ENCODE data around the gene HOXC9.
A peak's percentile ranks its signal among the peaks of the same experiment; 100 is the strongest.

Gene HOXC9

GRCh38 chr12:53976172-53976822 is 23.7 kb upstream of the HOXC9 start:
- DNase-seq = peak; percentile 84

- no peak for DNase-seq
Observed at GRCh38 chr12:53976823-53977595, 23.0 kb upstream of the HOXC9 start.

DNA sequence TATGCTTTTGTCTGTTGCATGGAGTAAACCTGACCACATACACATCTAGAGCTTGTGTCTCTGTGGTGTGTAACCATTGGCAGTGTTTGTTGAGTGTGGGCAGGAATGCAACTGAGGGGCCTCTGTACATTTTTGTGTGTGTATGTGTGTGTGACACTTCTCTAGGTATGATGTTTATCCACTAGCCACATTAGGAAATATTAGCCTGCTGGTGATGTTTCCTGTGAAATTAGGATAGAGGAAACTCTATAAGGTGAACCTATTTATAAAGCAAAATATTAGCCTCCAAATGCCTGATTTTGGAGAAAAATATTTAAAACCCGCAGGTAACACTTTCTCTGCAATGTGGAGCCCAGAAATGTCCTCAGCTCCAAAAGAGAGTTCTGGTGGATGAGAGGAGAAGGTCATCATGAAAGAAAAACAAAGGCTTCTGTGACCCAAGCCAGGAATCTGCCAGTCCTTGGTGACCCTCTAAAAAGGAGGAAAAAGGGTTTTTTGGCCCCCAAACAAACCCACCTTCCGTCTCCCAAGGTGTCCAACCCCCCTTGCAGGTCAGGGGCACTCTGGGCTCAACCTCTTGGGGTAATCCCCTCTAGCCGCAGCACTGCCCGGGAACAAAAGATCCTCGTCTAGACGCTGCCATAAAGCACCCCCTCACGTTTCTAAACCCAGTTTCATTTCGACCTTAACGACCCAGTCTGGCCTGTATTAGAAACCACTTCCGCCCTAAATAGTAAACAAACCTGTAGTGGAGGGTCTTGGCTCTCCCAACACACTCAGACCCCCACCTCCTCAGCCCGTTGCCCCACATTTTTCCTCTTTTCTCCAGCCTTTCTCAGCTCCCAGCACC is 22.1 kb upstream of the HOXC9 start:
- no peak for DNase-seq

- no peak for DNase-seq
Observed at GRCh38 chr12:53978477-53979356, 21.2 kb upstream of the HOXC9 start.

DNA sequence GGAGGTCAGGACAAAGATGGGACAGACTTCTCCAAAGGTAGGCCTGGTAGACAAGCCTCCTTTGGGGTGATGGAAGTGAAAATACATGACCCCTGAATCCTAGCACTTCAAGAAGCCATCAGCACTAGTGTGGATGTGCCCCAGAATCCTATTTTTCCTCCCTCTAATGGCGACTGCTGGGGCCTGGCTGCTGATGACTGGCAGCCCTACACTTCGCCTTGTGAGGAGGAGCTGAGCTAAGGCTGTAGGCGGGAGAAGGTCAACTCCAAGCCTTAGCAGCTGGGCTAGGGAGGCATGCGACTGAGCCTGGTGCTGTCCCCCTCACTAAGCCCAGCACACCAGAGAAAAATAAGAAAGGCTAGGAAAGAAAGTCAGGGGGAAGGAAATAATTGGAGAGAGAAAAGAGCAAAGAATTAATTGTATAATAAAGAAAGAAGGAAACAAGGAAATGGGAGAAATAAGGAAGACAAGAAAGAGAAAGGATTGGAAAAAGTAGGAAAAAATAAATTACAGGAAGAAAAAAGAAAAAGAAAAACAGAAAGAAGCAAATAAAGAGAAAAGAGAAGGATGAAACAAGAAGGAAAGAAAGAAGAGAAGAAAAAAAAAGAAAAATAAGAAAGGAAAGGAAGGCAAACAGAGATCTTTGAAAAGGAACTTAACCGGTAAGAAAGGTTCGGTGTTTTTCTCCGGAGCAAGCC is 19.7 kb upstream of the HOXC9 start:
- no peak for DNase-seq

- DNase-seq = no peak
Observed at GRCh38 chr12:53980802-53981496, 19.0 kb upstream of the HOXC9 start.

DNA sequence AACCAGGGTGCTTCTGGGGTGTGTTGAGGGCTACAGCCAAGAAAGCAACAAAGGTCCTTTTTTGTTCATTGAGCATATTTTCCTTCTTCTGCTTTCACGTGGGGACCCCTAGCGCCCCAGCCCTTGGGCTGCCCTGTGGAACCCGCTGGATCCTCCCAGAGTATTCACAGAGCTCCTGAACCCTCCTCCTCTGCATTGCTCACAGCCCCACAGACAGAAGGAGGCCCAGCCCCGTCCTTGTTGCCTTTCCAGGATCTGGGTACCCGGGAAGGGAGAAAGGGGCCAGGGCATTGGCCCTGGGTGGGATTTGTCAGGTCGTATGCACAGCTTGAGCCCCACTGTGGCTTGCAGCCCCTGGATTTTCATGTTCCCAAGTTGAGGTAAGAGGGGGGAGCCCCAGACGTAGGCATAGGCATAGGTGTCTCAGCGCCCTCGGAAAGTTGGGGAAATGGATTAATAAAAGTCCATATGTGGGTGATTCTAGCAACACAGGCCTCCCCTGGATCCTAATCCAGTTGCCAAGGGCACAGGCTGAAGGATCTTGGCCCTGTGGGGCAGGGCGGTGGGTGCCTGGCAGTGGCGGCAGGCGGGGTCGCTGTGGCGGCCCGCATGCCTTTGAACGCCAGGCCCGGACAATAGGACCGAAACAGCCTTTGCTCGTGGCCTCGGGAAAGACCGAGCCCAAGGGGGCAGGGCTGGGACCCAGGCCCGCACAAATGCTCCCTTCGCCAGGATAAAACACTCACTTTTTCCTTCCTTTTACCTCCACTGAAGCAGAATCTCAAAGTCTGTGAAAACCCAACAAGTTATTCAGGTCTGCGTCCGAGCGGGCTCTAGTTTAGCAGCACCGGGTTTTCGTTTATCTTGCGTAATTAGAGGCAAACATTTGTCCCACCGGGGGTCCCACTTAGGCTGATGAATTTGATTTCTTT is 18.1 kb upstream of the HOXC9 start:
- DNase-seq = no peak

DNA sequence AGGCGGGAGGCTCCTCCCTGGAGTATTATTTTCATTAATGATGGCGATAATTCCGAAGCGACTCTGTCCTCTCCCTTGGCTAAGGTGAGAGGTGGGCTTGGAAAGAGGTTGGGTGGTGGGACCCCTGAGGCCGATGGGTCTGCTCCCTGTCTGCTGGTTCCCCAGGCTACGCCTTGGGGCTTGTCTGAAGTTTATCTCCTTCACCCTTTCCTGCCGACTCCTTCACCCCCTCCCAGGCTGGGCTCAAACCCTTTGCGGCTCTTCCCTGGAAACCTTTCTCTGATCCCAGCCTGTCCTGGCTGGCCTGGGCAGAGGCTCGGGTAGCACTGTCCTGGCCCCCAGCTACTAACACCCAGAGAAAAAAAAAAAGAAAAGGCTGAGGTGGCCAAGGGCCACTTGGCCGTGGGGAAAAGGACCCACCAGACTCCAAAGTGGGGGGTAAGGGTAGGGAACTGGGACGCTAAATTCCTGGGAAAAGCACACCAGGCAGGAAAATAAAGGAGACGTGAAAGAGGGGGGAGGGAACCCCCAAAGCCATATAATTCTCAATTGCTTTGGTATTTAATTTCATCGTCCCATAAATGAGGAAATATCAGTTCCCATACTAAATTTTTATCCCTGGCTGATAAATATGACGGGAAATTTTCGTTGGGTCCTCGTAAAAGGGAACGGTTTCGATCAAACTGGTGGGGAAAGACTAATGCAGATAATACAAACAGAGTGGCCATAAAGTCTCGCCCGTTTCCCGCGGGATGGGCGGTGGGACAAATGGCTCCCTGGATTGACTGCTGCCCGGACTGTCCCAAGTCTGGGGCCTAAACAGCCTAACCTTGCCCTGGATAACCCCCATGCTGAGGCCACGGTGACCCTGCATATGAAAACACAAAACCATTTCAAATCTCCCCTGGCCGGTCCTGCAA is 17.1 kb upstream of the HOXC9 start:
- DNase-seq = no peak

GRCh38 chr12:53983568-53983949 is 16.4 kb upstream of the HOXC9 start:
- no peak for DNase-seq

GRCh38 chr12:53983950-53984572 is 15.9 kb upstream of the HOXC9 start:
- DNase-seq = no peak

DNA sequence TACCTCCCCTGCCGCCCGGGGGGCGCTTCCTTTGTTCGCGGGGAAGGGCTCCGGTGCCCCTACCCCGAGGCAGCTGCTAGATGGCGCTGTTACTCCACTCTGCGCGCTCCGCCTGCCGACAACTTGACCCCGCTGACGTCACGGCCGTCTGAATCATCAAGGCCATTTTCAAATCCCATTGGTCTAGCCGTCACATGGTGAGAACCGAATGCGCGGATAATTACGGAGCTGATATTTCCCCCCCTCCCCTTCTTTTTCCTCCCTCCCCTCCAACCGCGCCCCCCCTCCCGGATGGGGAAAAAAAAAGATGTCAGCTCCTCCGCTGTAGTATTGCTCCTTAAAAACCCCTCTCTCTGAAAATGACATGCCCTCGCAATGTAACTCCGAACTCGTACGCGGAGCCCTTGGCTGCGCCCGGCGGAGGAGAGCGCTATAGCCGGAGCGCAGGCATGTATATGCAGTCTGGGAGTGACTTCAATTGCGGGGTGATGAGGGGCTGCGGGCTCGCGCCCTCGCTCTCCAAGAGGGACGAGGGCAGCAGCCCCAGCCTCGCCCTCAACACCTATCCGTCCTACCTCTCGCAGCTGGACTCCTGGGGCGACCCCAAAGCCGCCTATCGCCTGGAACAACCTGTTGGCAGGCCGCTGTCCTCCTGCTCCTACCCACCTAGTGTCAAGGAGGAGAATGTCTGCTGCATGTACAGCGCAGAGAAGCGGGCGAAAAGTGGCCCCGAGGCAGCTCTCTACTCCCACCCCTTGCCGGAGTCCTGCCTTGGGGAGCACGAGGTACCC is 14.9 kb upstream of the HOXC9 start, which contains the start of gene HOXC10:
TSS of gene HOXC10 (plus strand) at position 246 of the 791 bp plus-strand sequence. CDS start at position 360, 114 bp downstream.
- peak; percentile 98 for DNase-seq

DNA sequence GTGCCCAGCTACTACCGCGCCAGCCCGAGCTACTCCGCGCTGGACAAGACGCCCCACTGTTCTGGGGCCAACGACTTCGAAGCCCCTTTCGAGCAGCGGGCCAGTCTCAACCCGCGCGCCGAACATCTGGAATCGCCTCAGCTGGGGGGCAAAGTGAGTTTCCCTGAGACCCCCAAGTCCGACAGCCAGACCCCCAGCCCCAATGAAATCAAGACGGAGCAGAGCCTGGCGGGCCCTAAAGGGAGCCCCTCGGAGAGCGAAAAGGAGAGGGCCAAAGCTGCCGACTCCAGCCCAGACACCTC is 14.3 kb upstream of the HOXC9 start:
- no peak for DNase-seq

DNA sequence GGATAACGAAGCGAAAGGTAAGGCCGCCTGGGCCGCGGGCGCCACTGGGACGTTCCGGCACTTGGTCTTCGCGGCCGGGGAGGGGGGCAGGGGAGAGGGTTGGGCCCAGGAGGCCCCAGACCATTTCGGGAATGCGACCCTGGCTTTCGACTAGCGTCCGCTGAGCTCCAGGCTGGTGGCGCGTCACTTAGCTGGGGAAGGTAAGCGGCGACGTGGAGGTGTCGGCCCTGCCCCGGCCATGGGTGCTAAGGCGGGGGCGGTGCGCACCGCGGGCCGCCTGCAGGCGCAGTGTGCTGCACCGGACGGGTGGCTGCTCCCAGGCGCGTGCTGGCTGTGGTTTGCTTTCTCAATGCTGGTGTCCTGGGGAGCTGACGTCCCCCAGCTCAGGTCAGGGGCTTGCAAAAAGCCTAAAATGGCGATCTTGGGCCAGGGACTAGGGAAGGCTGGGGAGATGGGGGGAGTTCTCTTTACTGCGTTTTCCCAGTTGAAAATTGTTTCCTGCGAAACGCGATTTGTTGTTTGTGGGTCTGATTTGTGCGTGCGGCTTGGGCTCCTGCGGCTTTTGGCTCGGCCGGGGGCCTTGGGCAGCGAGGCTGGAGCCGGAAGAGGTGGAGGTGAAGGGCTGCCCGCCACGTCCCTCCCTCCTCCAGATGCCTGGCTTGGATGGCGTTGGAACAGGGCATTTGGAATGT is 13.8 kb upstream of the HOXC9 start:
- no peak for DNase-seq

DNA sequence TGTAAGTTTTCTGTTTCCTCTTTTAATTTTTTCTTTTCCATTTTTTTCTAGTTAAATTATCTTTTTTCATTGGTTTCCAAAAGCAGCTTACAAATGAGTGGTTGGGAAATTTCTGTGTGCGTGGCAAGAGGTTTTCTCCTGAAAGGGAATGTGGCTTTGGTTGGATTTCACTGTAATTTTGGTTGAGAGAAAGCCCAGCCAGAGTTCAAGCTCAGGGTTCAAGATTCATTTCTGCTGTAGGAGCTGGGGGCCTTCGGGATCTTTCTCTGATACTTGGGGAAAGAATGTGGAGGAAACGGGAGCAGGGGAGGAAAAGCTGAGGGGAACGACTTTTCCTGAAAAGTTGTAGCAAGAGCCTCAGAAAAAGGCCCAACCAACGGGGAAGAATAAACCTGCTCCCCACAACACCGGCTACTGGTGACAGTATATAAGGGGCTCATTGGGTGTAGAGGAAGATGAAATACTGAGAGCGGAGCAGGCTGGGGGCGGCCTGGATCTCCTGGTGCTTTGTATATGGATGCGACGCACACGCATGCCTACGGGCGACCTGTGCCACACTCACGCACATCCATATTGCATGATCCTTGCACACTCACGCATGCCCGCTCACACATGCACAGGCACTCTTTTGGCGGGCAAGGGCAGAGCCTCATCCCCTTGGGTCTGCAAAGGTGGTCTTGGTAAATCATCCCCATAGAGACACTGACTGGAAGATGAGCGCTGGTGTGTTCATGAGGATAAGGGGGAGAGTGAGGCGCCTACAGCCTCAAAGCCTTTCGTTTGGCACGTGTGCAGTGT is 13.1 kb upstream of the HOXC9 start:
- DNase-seq = no peak

DNA sequence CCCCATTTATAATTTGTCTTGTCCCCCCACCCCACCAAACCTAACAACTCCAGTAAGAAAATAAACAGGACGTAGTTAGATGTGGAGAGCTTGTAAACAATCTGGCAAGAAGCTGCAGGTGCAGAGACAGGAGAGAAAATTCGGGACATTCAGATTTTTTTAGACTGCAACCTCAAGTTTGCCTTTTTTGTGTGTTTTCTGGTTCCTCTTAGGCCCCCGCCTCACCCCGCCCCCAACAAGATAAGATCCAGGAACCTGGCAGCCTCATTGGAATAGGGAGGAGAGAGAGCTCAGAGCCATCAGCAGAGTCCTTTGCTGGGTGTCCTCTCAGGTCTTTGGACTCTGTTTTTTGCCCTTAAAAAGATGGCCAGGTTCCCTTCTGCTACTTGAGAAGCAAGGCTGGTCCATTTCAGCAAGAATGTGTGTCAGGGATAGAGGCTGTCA is 12.2 kb upstream of the HOXC9 start:
- DNase-seq = no peak

DNA sequence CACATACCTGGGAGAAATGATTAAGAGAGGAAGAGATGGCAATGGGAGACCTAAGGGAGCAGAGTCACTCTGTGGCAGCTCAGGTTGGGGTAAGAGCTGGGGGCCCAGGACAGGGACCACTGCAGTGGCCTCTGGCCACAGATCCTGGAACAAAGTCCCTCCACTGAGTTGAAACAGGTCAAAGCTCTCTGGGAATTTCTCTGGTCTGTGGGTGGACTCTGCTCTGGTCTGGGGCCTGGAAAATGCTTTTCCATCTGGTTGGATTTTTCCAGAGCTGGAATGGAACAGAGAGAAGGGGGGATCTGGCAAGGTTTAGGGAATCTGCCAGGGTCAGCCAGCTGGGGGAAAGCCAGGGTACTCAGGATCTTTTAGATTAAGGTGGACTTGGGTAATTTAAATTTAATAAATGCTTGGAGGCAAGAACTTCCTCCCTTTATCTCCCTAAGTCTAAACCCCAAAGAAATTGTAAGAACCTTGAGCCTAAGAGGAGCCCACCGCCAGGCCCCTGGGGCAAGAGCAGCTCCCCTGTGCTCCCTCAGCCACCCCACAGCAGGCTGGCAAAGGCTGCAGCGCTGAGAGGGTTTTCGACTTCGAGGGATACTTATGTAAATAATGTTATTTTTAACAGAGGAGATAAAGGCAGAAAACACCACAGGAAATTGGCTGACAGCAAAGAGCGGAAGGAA is 11.3 kb upstream of the HOXC9 start:
- no peak for DNase-seq

All from femur (tissue), 1 donor.